HUDEP-2 (cell line): ENCODE results near the gene ARSI.
A peak's percentile ranks its signal among the peaks of the same experiment; 100 is the strongest.

ENCODE experiments used
- DNase-seq, 76 experiments: peaks; one replicate each; lab custom pipeline; 2025; ENCODE audit not compliant: unreplicated experiment in 76 of 76; lab: John Stamatoyannopoulos, UW

The ARSI gene

DNA sequence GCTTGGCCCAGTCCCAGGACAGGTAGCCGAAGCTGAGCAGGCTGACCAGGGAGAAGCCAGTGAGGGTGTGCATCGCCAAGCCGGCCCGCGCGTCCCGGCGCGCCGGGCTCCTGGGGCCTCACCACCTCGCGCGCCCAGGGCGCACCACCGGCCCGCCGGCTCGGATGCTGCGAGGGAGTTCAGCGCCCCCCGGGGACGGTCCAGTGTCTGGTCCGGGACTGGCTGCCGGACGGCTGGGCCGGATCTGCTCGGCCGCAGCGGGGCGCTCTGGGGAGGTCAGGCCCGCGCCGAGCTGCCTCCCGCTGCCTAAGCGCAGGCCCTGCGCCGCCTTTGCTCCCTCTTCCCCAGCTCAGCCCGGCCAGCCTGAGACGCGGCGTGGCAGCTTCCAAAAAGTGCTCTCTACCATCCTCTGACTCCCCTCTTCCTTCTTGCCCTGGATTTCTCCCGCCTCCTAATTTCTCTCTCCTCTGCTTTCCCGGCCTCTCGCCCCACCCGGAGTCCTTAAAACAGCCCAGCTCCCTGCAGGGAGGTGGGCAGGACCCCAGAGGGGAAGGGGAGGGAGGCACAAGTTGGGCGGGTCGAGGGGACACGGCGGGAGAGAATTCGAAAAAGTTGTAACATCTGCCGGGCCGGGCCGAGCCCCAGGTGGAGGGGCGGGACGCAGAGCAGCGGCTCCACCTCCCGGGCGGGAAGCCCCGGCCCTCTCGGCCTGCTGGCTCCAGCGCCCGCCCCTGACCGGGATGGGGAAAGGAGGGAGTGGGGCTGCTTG is at the start of gene ARSI:
ARSI (minus strand) TSS at position 605 of the 769 bp plus-strand sequence; CDS start at position 73, 532 bp downstream.
- no peak for DNase-seq

GRCh38 chr5:150350524-150351344 is 48.0 kb upstream of the ARSI start:
- peak in 58 of 76 experiments; percentile 2 to 63 (median 36) for DNase-seq

DNA sequence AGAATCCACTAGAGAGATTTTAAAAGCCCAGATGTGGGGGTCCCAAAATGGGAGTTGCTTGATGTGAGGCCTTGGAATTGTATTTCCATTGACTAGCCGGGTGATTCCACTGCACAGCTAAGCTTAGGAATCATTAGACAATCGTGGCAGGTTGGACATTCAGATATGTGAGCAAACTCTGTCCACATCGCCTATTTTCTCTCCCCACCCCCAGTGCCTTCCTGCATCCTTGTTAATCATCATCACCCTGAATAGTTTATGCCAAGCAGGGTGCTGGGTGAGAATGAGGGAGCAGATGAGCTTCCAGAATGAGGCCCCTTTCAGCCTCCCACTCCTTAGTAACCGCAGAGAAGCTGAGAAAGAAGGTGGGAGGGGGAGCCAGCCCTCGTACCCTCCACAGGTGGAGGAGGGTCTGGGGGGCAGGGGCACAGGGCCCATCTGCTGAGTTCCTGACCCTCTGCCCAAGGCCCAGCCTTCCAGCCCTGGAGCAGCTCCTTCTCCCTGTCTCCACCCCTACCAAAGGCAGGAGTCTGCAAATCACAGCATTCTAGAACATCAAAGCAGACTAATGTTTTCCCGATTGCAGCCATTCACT is 47.1 kb upstream of the ARSI start:
- DNase-seq, result no peak

DNA sequence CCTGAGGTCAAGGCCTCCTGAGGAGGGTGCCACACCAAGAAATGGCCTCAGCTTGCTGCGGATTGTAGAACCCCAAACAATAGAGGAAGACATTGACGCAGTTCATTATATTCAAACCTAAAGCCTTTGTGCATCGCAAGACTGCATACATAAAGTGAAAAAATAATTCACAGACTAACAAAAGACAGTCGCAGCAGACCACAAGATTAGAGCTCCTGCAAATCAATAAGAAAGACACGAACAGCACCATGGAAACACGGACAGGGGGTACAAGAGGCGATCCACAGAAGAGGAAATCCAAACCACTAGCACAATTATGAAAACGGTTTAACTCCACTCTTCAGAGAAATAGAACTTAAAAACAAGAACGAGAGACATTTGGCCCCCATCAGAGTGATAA is 44.7 kb upstream of the ARSI start:
- DNase-seq, result no peak

GRCh38 chr5:150347003-150347402 is 44.3 kb upstream of the ARSI start:
- DNase-seq, result no peak

DNA sequence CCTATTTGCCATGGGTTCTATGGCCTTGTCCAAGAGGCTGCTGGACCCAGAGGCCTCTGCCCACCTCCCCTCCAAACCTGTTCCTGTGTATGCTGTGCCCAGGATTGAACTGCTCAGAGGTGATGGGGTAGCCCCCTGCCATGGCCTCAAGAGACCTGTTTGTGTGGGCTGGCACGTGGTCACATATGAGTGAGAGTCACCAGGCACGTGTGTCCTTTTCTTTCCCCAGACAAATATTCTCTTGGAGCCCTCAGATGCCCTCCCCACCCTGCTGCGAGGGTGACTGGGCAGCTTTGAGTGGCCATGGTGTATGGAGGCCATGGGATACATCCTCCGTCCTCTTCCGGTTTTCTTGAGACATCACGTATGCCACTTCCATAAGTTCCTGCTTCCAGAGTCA is 43.9 kb upstream of the ARSI start:
- DNase-seq, result no peak

- no peak for DNase-seq
These were observed 43.0 kb upstream of the ARSI start for GRCh38 chr5:150345716-150346115.

DNA sequence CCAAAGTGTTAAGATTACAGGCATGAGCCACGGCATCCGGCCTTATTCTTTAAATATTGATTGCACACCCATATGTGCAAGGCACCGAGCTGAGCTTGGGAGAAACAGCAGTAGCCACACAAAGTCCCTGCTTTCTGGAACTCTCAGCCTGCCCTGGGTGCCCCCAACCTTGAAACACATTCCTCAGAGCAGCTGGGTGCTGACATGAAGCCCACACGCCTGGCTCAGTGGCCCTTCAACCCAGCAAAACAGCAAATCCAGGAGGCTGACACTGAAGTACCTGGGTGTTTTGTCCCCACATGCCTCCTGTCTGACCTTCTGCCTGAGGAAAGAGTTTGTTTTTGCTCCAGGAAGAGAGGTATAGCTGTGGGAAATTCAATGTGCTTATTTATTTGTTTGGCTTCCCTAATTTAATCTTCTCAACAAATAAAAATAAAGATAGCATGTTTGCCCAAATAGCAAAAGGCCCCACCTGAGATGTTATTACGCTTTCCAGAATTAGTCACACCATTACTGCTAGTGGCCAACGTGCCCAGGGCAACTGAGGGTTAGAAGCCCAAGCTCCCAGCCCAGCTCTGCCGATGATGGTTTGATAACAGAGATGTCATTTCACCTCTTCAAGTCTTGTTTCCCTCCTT is 41.4 kb upstream of the ARSI start:
- DNase-seq, result no peak

DNA sequence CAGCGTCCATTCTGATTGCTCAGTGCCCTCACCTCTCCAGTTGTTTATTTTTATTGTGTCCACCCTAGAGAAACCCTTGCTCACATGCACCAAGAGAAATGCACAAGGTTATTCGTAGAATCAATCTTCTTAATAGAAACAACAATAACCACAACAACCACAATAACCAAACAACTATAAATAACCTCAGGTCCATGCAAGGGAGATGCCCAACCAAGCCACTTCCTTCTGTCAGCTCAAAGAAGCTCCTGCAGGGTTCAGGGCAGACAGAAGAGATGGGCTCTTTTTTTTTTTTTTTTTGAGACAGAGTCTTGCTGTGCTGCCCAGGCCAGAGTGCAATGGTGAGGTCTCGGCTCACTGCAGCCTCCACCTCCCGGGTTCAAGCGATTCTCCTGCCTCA is 39.9 kb upstream of the ARSI start:
- DNase-seq, result no peak

DNA sequence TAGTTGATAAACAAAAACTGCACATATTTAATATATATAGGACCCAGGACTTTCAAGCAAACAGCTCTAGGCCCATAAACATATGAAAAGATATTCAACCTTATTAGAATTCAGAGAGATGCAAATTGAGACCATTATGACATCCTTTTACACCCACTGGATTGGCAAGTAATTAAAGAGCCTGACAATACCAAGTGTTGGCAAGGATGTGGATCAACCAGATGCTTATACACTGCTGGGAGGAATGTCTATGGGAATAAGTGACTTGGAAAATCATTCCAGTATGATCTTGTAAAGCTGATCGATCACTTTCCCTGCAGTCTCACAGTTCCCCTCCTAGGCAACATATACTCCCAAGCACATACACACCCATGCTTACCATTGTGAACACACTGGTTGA is 39.3 kb upstream of the ARSI start:
- DNase-seq, result no peak

- no peak for DNase-seq
These were observed 38.6 kb upstream of the ARSI start for GRCh38 chr5:150341331-150341730.

- no peak for DNase-seq
These were observed 38.0 kb upstream of the ARSI start for GRCh38 chr5:150340614-150341255.

- DNase-seq, result no peak
These were observed 37.1 kb upstream of the ARSI start for GRCh38 chr5:150339841-150340240.

- DNase-seq, result no peak
These were observed 36.5 kb upstream of the ARSI start for GRCh38 chr5:150339165-150339564.

DNA sequence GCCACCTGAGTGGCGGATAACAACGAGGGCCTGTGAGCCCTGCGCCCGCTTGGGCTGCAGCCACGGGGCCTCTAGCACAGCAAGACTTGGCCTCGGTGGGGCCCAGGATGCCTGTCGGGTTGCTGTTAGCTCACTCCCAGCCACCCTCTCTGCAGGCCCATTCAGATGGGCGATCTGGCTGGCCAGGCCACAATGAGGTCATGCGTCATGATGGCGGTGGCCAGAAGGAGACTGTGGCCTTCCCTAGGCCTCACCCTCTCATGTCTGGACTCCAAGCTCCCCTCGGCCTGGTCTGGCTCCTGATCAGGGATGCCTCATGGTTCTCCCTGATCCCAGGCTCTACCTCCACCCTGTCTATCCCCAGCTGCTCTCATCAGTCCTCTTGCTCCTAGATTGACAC is 35.8 kb upstream of the ARSI start:
- DNase-seq, result no peak

GRCh38 chr5:150335778-150336177 is 33.1 kb upstream of the ARSI start:
- DNase-seq, result no peak

- DNase-seq, result no peak
These were observed 30.7 kb upstream of the ARSI start for GRCh38 chr5:150333400-150333799.

DNA sequence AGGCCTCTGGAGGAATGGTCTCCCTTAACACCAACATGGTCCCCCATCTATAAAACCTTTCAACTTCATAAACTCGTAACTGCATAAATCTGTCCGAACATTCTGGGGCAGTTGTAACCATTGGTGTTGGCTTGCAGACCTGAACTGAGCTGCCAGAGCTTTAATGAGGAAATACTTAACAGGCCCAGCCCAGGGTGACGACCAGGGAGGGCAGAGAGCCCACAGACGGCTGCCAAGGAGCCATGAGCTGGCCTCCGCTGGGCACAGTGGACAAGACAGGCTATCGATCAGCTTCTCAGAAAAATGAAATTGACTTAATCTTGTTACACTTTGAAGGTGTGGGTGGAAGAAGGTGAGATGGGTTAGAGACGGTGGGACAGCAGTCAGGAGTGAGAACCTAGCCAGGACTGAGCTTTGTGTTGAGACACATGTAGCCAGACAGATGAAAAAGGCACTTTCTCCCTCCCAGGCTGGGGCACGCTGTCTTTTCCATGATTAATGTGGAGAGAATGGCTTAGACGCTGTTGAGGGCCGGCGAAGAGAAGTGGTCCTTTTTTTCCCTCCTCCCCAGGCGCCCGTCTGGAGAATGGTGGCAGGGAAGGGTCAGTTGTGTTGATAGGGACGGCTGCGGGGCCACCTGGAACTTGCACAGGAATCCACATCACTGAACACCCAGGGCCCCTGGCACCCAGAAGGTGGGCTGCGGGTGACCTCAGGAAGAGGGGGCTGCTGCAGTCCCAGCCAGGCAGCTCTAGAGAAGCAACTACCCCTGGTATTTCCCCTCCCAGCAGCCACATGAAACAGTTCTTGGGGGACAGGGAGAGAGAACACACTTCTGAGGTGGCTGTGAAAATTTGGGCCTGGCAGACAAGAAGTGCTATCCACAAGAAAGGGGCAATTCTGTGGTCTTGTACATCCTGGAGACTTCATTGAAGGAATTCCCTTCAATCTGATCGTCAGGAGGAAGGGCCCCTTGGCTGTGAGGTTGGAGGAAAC is 27.5 kb upstream of the ARSI start:
- DNase-seq, result no peak

- DNase-seq, result peak in 1 of 76 experiments; percentile 3
These were observed 26.3 kb upstream of the ARSI start for GRCh38 chr5:150329038-150329437.
